HG03103 (cell line): ENCODE data around the gene SLC13A1.
"Not testable (repeated sequence)": the region's sequence is repeated elsewhere in the genome, so short reads cannot be mapped to it uniquely, and the experiment has no call there.

Experiments used
- ATAC-seq: cut with Tn5 transposase; IDR thresholded peaks from one replicate; pipeline ENCODE4 v1.9.1; 2021; ENCODE audit warnings: low read depth; ENCODE audit not compliant: unreplicated experiment

Gene SLC13A1, protein sequence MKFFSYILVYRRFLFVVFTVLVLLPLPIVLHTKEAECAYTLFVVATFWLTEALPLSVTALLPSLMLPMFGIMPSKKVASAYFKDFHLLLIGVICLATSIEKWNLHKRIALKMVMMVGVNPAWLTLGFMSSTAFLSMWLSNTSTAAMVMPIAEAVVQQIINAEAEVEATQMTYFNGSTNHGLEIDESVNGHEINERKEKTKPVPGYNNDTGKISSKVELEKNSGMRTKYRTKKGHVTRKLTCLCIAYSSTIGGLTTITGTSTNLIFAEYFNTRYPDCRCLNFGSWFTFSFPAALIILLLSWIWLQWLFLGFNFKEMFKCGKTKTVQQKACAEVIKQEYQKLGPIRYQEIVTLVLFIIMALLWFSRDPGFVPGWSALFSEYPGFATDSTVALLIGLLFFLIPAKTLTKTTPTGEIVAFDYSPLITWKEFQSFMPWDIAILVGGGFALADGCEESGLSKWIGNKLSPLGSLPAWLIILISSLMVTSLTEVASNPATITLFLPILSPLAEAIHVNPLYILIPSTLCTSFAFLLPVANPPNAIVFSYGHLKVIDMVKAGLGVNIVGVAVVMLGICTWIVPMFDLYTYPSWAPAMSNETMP

DNA sequence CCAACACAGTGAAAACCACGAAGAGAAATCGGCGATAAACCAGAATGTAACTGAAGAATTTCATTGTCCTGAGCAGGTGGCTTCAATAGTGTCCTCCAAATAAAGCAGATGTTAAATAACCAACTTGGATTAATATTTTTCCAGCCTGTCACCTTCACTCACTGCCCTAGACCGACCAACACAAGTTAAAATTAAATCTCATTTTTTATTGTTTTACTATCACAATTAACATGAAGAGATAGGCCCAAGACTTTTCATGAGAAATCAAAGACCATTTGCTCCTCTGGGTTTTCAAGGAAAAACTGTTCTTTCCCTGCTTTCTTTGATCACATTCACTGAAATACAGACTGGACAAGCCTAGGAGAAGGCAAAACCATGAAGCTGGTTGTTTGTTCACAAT lies at the start of gene SLC13A1:
Gene SLC13A1, minus strand, starts transcription at position 87 of the 400 bp plus-strand sequence. Its CDS starts 23 bp downstream, at position 64.
- ATAC-seq, result no peak

GRCh38 chr7:123244768-123245167 lies 45.0 kb upstream of the SLC13A1 start:
- no peak for ATAC-seq

- ATAC-seq, result no peak
Observed at GRCh38 chr7:123242467-123243092, 42.8 kb upstream of the SLC13A1 start.

GRCh38 chr7:123241809-123242208 lies 42.0 kb upstream of the SLC13A1 start:
- ATAC-seq, result no peak

GRCh38 chr7:123231021-123232000 lies 31.5 kb upstream of the SLC13A1 start:
- no peak for ATAC-seq

GRCh38 chr7:123230603-123231002 lies 30.8 kb upstream of the SLC13A1 start:
- no peak for ATAC-seq

- no peak for ATAC-seq
Observed at GRCh38 chr7:123230147-123230546, 30.4 kb upstream of the SLC13A1 start.

DNA sequence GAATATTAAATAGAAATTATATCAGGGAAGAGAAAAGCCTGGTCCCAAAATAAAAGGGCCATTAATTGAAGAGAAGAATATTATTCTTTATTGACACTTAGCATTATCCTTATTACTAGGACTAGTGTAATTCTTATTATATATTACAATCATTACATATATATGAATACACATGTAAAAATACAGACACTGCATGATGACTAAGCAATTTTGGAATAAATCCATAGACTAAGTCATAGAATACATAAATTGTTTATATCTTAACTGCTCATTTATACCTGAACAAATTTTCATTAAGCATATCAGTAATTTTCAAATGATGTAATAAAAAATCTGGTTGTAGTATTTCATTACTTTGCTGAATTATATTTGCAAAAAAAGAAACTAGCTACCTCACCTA lies 29.7 kb upstream of the SLC13A1 start:
- ATAC-seq, result no peak

DNA sequence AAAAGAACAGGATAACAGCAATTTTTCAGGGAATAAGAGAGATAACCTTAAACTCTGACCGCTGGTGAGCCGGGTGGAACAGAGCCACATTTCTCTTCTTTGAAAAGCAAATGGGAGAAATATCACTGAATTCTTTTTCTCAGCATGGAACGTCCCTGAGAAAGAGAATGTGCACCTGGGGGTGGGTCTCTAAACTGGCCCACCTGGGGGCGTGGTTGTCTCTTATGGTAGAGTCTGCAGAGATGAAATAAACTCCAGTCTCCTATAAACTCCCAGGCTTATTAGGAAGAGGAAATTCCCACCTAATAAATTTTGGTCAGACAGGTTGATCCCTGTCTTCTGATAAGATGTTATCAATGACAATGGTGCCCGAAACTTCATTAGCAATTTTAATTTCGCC lies 27.9 kb upstream of the SLC13A1 start:
- not testable (repeated sequence) for ATAC-seq

- ATAC-seq, result no peak
Observed at GRCh38 chr7:123220396-123220795, 20.6 kb upstream of the SLC13A1 start.

DNA sequence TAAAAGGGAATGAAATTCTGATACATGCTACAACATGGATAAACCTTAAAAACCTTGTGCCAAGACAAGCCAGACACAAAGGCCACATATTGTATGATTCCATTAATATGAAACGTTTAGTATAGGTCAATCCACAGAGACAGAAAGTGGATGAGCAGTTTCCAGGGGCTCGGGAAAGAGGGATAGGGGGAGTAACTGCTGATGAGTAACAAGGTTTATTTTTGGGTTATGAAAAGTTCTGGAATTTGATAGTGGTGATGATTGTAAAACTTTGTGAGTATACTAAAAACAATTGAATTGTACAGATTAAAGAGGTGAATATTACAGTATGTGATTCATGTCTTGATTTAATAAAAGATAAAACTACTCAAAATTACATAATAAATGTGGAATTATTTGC lies 19.1 kb upstream of the SLC13A1 start:
- ATAC-seq, result no peak

DNA sequence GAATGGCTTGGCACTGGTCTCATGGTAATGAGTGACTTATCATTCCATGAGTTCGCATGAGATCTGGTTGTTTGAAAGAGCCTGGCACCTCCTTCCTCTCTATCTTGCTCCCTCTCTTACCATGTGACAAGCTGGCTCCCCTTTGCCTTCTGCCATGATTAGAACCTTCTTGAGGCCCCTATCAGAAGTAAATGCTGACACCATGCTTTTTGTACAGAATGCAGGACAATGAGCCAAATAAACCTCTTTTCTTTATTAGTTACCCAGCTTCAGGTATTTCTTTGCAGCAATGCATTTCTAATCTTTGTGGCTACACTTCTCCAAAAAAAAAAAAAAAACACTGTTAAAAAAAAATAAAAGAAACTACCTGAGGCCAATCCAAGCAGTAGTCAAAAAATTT lies 17.1 kb upstream of the SLC13A1 start:
- no peak for ATAC-seq

GRCh38 chr7:123215350-123215749 lies 15.6 kb upstream of the SLC13A1 start:
- ATAC-seq, result no peak

DNA sequence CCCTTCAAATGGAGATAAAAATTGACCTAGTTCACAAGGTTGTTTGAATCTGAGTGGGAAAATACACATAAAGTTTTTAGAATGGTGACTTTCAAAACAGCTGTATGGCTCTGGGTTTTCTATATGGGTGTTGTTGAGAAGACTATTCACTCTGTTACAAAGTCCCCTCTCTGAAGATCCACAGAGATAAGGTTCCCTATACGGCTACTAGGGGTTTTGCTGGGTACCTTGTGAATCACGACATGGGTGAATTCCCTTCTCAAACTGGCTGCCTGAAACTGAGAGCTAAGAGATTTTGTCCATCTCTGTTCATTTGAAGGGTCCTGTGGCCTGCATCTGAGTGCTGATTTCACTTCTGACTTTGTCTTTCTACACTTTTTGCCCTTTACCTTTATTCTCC lies 11.8 kb upstream of the SLC13A1 start:
- no peak for ATAC-seq

DNA sequence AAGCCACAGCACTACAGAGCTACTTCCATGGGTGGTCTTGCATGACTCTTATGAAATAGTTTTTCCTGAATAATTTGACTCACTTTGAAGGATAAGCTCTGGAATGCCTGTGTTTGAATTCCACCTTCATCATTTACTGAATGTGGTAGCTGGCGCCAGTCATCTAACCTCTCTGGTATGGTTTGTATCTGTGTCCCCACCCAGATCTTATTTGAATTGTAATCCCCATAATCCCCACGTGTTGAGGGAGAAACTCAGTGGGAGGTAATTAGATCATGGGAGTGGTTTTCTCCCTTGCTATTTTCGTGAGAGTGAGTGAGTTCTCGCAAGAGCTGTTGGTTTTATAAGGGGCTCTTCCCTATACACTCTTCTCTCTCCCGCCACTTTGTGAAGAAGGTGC lies 11.2 kb upstream of the SLC13A1 start:
- ATAC-seq, result no peak

DNA sequence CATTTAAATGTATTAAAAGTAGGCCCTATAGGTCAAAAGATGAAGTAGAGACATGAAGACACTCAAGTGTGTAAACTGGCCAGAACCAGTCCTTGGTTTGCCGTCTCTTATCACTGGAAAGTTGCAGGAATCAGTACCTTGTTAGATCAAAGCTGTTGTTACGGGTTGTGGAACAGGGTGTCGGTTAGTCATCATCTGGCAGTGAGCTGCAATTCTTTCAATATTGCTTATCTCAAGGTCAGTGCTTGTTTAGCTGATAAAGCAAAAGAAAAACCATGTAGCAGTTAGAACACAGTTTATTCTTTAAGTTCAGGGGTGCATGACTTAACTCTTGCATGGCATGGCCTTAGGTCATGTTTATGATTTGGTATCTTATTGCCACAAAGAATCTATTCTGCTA lies 10.0 kb upstream of the SLC13A1 start:
- no peak for ATAC-seq

GRCh38 chr7:123208793-123209192 lies 9.0 kb upstream of the SLC13A1 start:
- no peak for ATAC-seq

DNA sequence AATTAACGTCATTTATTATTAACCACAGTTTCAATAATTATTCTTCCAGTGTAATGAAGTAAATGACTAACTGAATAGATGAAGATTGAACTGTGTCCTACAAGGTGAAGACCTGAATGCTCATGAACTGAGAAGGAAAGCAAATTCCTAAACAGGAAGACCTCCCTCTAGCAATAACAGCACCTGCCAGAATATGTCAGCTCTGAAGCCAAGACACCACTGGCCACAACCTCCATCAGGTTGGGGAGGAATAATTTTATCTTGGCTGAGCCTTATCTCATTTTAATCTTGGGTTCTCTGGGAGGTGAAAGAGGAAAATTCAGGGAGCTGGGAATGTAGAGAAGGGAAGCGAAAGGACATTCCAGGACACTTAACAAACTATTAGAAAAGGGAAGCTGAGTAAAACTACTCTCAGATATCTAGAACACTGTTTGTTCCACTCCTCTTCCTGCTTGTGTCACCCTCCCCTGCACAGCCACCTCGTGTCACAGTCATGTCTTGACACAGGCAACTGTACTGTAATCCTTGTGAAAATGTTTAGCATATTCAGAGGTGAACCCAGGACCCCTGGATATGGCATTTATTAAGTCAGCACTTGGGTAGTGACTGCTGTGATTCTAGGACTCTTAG lies 4.6 kb upstream of the SLC13A1 start:
- no peak for ATAC-seq

DNA sequence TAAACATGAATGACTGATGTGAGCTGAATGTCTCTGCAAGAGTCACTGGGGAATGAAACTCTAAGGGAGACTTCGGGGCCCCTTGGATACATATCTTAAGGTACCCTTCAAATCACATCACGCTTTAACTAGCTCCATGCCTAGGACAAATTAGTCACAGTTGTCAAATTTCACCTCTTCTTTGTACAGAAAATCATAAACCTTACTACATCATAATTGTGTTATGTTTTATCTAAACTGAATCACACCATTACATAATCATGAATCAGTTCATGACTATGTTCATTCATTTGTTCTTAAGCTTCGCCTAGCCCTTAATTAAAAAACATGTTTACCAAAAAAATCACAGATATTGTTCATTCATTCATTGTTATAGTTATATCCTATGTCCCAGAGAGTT lies 2.1 kb upstream of the SLC13A1 start:
- no peak for ATAC-seq
